Muscle layer of colon (tissue), 2 donors: ENCODE results near the gene AP1AR.

Source experiments
- H3K27ac ChIP-seq: one replicate; pipeline ENCODE4 v1.7.0; 2013; ENCODE audit warnings: low read depth, mild to moderate bottlenecking, low read length, moderate library complexity
- H3K27me3 ChIP-seq, 2 donors: one replicate each; pipeline ENCODE4 v1.7.0; 2013; ENCODE audit warnings: low read length in 2 of 2, mild to moderate bottlenecking in 2 of 2; ENCODE audit not compliant: insufficient read depth in 2 of 2, control insufficient read depth in 1 of 2
- H3K36me3 ChIP-seq: one replicate; pipeline ENCODE4 v1.7.0; 2013; ENCODE audit warnings: mild to moderate bottlenecking, low read length; ENCODE audit not compliant: insufficient read depth
- H3K4me1 ChIP-seq: one replicate; pipeline ENCODE4 v1.7.0; 2013; ENCODE audit warnings: mild to moderate bottlenecking, low read length; ENCODE audit not compliant: insufficient read depth
- H3K4me3 ChIP-seq, 2 donors: one replicate each; pipeline ENCODE4 v1.7.0; 2013; ENCODE audit warnings: low read length in 2 of 2, low read depth in 1 of 2, mild to moderate bottlenecking in 1 of 2, moderate library complexity in 1 of 2
- H3K9ac ChIP-seq: one replicate; pipeline ENCODE4 v1.7.0; 2013; ENCODE audit warnings: low read length
- H3K9me3 ChIP-seq: one replicate; pipeline ENCODE4 v1.7.0; 2013; ENCODE audit warnings: mild to moderate bottlenecking, low read length
- donor health status: abdominal sarcoma.
- donor health status: Adenocarcinoma of cecum.

AP1AR gene

GRCh38 chr4:112231779-112232713, at the start of gene AP1AR:
Gene AP1AR, plus strand, starts transcription at chr4:112231787. Its CDS starts 305 bp downstream, at chr4:112232092.
- peak within 1 kb of the TSS; percentile 100 for H3K27ac ChIP-seq
- H3K9ac ChIP-seq, result peak within 1 kb of the TSS; percentile 89
- H3K4me3 ChIP-seq, result peak within 1 kb of the TSS; percentile 83 to 85
- H3K9me3 ChIP-seq, result no peaks in the 10 kb centered on the region
- peaks cover 18% of the 10 kb centered on the region for H3K4me1 ChIP-seq
- H3K27me3 ChIP-seq, result no peaks in the 10 kb centered on the region
- H3K36me3 ChIP-seq, result no peaks in the 10 kb centered on the region

- Histone ChIP-seq H3K9me3 (no peaks in the 10 kb centered on the region), H3K36me3 (no peaks in the 10 kb centered on the region), H3K4me3 (no peak overlapping the region), H3K27ac (no peak overlapping the region), H3K4me1 (peaks cover 6% of the 10 kb centered on the region), H3K9ac (no peak overlapping the region), H3K27me3 (no peaks in the 10 kb centered on the region)
Observed at GRCh38 chr4:112182604-112183003, 49.0 kb upstream of the AP1AR start.

GRCh38 chr4:112183252-112183651, 48.3 kb upstream of the AP1AR start:
- no peak overlapping the region for H3K4me3 ChIP-seq
- no peak overlapping the region for H3K27ac ChIP-seq
- no peak overlapping the region for H3K9ac ChIP-seq
- peaks cover 6% of the 10 kb centered on the region for H3K4me1 ChIP-seq
- no peaks in the 10 kb centered on the region for H3K27me3 ChIP-seq
- no peaks in the 10 kb centered on the region for H3K9me3 ChIP-seq
- H3K36me3 ChIP-seq, result no peaks in the 10 kb centered on the region

GRCh38 chr4:112184438-112184837, 47.1 kb upstream of the AP1AR start:
- no peaks in the 10 kb centered on the region for H3K27me3 ChIP-seq
- H3K9ac ChIP-seq, result no peak overlapping the region
- no peaks in the 10 kb centered on the region for H3K36me3 ChIP-seq
- H3K27ac ChIP-seq, result no peak overlapping the region
- H3K4me1 ChIP-seq, result peaks cover 6% of the 10 kb centered on the region
- no peak overlapping the region for H3K4me3 ChIP-seq
- no peaks in the 10 kb centered on the region for H3K9me3 ChIP-seq

- H3K4me1 ChIP-seq, result peaks cover 6% of the 10 kb centered on the region
- no peak overlapping the region for H3K27ac ChIP-seq
- no peak overlapping the region for H3K4me3 ChIP-seq
- no peaks in the 10 kb centered on the region for H3K9me3 ChIP-seq
- H3K36me3 ChIP-seq, result no peaks in the 10 kb centered on the region
- H3K27me3 ChIP-seq, result no peaks in the 10 kb centered on the region
- H3K9ac ChIP-seq, result no peak overlapping the region
Observed at GRCh38 chr4:112185334-112185733, 46.3 kb upstream of the AP1AR start.

- Histone ChIP-seq H3K27me3 (no peaks in the 10 kb centered on the region), H3K4me3 (no peak overlapping the region), H3K9me3 (no peaks in the 10 kb centered on the region), H3K36me3 (no peaks in the 10 kb centered on the region), H3K27ac (no peak overlapping the region), H3K9ac (no peak overlapping the region), H3K4me1 (peaks cover 6% of the 10 kb centered on the region)
Observed at GRCh38 chr4:112185740-112186670, 45.6 kb upstream of the AP1AR start.

GRCh38 chr4:112189754-112190153, 41.8 kb upstream of the AP1AR start:
- Histone ChIP-seq H3K9me3 (no peaks in the 10 kb centered on the region), H3K36me3 (no peaks in the 10 kb centered on the region), H3K27me3 (no peaks in the 10 kb centered on the region), H3K4me3 (no peak overlapping the region), H3K4me1 (no peaks in the 10 kb centered on the region), H3K27ac (no peak overlapping the region), H3K9ac (no peak overlapping the region)

- H3K27ac ChIP-seq, result no peak overlapping the region
- no peaks in the 10 kb centered on the region for H3K9me3 ChIP-seq
- no peak overlapping the region for H3K4me3 ChIP-seq
- no peaks in the 10 kb centered on the region for H3K27me3 ChIP-seq
- H3K4me1 ChIP-seq, result no peaks in the 10 kb centered on the region
- no peak overlapping the region for H3K9ac ChIP-seq
- H3K36me3 ChIP-seq, result no peaks in the 10 kb centered on the region
Observed at GRCh38 chr4:112190684-112191083, 40.9 kb upstream of the AP1AR start.

GRCh38 chr4:112196461-112196860, 35.1 kb upstream of the AP1AR start:
- no peaks in the 10 kb centered on the region for H3K9me3 ChIP-seq
- H3K27ac ChIP-seq, result no peak overlapping the region
- no peaks in the 10 kb centered on the region for H3K27me3 ChIP-seq
- no peaks in the 10 kb centered on the region for H3K36me3 ChIP-seq
- H3K9ac ChIP-seq, result no peak overlapping the region
- H3K4me3 ChIP-seq, result no peak overlapping the region
- no peaks in the 10 kb centered on the region for H3K4me1 ChIP-seq

- Histone ChIP-seq H3K9ac (no peak overlapping the region), H3K9me3 (no peaks in the 10 kb centered on the region), H3K36me3 (no peaks in the 10 kb centered on the region), H3K27ac (no peak overlapping the region), H3K4me1 (no peaks in the 10 kb centered on the region), H3K4me3 (no peak overlapping the region), H3K27me3 (no peaks in the 10 kb centered on the region)
Observed at GRCh38 chr4:112199041-112199440, 32.5 kb upstream of the AP1AR start.

GRCh38 chr4:112201915-112202505, 29.6 kb upstream of the AP1AR start:
- Histone ChIP-seq H3K27me3 (no peaks in the 10 kb centered on the region), H3K4me1 (no peaks in the 10 kb centered on the region), H3K9ac (no peak overlapping the region), H3K4me3 (no peak overlapping the region), H3K27ac (no peak overlapping the region), H3K9me3 (no peaks in the 10 kb centered on the region), H3K36me3 (no peaks in the 10 kb centered on the region)
